RWPE1 (cell line): ENCODE measurements around the gene PDYN.

Source experiments
- CTCF ChIA-PET: fragments of 350-600 bp; sonication (Branson Sonifier 250); formaldehyde crosslinking; extraction: SDS; loops from one replicate; lab custom pipeline; 2021; lab: Yijun Ruan, JAX
- POLR2A ChIA-PET: fragments of 400-600 bp; formaldehyde crosslinking; extraction: SDS; loops from one replicate; lab custom pipeline; 2020; ENCODE audit warnings: antibody characterized with exemption; ENCODE audit not compliant: low non-redundant PET; lab: Yijun Ruan, JAX
- DNase-seq: peaks from one replicate; pipeline ENCODE4 v3.0.0; 2012; ENCODE audit warnings: low spot score
- H3K27ac ChIP-seq: fragments of 450-650 bp; 2 replicates; pipeline ENCODE4 v1.5.1; 2017
- TF ChIP-seq, protein P1 (sequence below): fragments of 450-650 bp; conservative IDR thresholded peaks from 2 replicates; pipeline ENCODE4 v1.5.1; 2017; ENCODE audit warnings: low read depth, mild to moderate bottlenecking

The PDYN gene

DNA sequence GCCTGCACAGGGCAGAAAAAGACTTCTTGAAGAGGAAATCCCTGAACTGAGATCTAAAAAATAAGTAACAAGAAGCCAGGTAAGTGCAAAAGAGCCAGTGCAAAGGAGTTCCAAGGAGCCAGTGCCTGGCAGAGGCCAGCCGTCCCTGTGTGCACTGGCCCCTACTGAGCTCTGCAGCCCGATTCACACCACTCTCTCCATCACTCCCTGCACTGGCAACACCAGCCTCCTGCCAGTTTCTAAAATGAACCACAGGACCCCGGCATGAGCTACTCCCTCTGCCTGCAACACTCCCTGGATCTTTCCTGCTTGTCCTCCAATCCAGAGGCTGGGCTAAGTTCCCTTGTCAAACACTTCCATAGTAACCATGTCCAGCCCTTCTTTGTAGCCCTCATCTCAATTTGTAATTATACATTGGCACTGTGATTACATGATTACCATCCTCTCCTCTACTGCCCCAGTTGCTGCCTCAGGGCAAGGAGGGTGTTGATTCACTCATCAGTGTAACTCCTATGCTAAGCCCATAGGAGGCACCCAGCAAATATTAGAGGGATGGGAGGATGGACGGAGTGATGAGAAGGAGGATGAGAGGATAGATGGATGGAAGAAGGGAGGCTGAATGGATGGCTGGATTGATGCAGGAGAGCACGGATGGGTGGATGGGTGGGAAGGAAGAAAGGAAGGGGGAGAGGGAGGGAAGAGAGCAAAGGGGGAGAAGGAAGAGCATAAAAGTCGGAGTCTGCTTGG lies 49.3 kb downstream of the PDYN start:
- TF ChIP-seq, protein P1, sequence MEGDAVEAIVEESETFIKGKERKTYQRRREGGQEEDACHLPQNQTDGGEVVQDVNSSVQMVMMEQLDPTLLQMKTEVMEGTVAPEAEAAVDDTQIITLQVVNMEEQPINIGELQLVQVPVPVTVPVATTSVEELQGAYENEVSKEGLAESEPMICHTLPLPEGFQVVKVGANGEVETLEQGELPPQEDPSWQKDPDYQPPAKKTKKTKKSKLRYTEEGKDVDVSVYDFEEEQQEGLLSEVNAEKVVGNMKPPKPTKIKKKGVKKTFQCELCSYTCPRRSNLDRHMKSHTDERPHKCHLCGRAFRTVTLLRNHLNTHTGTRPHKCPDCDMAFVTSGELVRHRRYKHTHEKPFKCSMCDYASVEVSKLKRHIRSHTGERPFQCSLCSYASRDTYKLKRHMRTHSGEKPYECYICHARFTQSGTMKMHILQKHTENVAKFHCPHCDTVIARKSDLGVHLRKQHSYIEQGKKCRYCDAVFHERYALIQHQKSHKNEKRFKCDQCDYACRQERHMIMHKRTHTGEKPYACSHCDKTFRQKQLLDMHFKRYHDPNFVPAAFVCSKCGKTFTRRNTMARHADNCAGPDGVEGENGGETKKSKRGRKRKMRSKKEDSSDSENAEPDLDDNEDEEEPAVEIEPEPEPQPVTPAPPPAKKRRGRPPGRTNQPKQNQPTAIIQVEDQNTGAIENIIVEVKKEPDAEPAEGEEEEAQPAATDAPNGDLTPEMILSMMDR: no peak
- no peak for DNase-seq
- ChIA-PET POLR2A (interaction anchor here (1.0 kb wide), 1 partner anchor 10 kb away, joined by 3 read pairs; no protein-coding TSS in a partner anchor), CTCF (no interaction called here)
- H3K27ac ChIP-seq: peak overlapping the region; percentile 69

DNA sequence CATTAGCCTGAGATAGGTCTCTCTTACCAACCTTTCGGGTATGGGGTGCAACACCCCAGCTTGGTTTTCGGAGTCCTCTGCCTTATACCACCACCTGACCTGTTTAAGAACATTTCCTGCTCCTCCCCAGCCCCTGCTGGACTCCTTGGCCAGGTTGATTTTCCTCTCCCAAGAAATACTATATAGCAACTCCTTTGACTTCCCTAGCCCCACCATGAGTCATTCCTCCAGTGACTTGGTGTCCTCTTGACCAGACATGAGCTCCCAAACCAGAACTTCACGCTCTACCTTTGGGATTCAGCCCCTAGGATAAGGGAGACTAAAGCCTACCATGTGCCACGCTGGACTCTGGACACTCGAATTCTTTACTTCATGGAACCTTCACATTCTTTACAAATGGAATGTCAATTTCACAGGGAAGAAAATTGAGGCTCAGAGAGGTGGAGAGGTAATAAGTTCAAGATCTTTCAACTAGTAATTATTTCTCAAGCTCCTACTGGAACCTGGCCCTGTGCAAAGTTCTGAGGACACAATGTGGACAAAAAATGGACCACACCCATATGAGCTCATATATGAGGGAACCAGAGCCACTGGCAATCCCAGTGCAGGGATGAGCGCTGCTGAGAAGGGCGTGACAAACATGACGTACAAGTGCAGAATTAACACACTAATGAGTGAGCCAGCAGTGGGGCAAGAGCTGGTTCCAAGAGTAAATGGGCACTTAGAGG lies 50.4 kb downstream of the PDYN start:
- peak; percentile 68 for DNase-seq
- H3K27ac ChIP-seq: peak overlapping the region; percentile 88
- TF ChIP-seq, protein P1: no peak
- ChIA-PET POLR2A (interaction anchor here (1.0 kb wide), 1 partner anchor 9 kb away, joined by 3 read pairs; no protein-coding TSS in a partner anchor), CTCF (interaction anchor here (0.6 to 0.9 kb wide), 3 partner anchors 9 to 166 kb away, joined by 3 to 4 read pairs (median 4); no protein-coding TSS in a partner anchor)

DNA sequence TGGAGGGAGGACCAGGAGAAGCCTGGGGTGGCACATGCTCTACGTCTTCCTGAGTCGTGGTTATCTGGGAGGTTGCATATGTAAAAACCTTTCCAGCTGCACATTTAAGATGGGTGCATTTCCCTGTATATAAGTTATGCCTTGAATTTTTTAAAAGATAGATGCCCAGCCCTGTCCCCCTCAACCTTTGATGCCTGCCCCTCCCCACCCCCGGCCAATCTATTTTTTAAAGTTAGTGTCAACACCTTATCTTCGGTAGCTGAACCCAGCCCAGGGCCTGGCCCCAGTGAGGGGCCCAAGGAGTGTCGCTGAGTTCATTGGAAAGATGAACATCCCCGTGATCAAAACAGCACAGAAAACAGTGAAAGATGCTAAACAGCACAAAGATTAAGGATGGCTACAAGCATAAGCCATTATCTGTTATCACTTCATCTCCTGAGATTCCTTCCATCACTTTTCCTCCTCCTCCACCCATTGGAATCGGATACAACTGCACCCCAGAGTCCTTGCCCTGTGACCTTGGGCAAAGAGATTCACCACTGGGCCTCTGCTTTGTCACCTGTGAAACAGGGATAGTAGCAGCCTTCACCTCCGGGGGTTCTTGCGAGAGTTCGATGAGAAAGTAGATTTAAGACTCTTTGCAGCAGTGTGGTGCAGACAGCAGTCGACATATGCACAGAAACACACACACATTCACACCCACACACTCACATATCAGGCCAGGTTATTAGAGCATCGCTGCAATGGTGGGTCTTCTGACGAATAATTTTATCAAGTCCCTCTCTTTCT lies 51.2 kb downstream of the PDYN start:
- ChIA-PET CTCF (interaction anchor here (0.5 to 0.6 kb wide), 2 partner anchors 23 to 24 kb away, joined by 3 read pairs; no protein-coding TSS in a partner anchor), POLR2A (no interaction called here)
- H3K27ac ChIP-seq: peak overlapping the region; percentile 88
- no peak for DNase-seq
- TF ChIP-seq, protein P1: no peak

DNA sequence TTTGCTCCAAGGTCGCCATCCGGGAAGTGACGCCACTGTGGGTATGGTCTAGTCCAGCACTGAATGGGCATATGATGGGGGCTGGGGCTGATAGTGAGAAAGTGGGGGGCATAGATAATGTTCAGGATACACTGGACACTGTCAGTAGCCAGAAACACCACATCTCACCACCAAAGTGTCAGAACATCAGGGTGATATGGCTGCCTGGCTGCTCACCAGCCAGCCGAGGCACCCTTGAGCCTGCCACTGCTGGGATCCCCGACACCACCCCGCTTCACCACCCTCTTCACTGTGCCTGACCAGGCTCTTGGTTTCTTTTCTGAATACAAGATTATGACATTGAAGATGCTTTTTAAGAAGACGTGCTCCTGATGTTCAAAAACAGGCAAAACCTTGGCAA lies 51.8 kb downstream of the PDYN start:
- CTCF ChIA-PET: interaction anchor here (0.5 kb wide), 1 partner anchor 24 kb away, joined by 3 read pairs; no protein-coding TSS in a partner anchor
- TF ChIP-seq, protein P1: no peak
- POLR2A ChIA-PET: no interaction called here

DNA sequence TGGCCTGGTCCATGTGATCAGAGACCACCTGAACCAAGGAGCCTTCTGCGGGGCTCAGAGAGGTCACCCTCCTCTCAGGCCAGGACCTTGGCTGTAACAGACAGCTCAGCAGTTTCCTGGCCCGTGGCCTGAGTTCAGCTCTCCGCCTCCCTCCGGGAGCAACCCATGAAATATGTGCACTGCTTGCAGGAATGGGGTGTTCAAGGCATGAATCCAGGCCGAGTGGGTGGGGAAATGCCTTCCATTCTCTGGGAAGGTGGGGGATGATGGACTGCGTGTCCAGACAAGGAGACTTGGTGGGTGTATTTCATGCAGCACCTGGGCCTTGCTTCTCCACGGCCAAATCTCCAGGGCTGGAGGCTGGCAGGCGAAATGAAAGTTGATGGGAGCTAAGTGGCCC lies 52.6 kb downstream of the PDYN start:
- TF ChIP-seq, protein P1: no peak
- ChIA-PET POLR2A (no interaction called here), CTCF (interaction anchor here (0.5 kb wide), 1 partner anchor 454 kb away, joined by 3 read pairs; no protein-coding TSS in a partner anchor)
- peak; percentile 98 for DNase-seq
- peak overlapping the region; percentile 88 for H3K27ac ChIP-seq

More for the DNA sequence above, 51.8 kb downstream of the PDYN start:
- H3K27ac ChIP-seq: peak overlapping the region; percentile 88
- DNase-seq: no peak
